Psoas muscle (tissue), 8 donors: ENCODE measurements around the gene NKPD1. TPM values are rescaled to one million over a fixed set of nuclear protein-coding genes. Genes with fewer than 3 reads are reported as not detected.

Experiments used
- ATAC-seq, 4 donors: fragments of 200-7000 bp; cut with Tn5 transposase; one replicate each; pipeline ENCODE4 v1.9.1; 2020; ENCODE audit warnings: moderate library complexity in 3 of 4, mild to moderate bottlenecking in 2 of 4
- DNase-seq, 2 donors: peaks; one replicate each; pipeline ENCODE4 v3.0.0-alpha.2; 2020
- H3K27ac ChIP-seq: fragments of 200-600 bp; one replicate; pipeline ENCODE4 v1.8.0; 2022
- H3K27me3 ChIP-seq, 3 donors: fragments of 200-600 bp in 1 of 3; one replicate each; pipeline versions ENCODE4 v1.6.1 to v1.8.0; 2013 to 2022; ENCODE audit warnings: low read length in 2 of 3, mild to moderate bottlenecking in 2 of 3, moderate library complexity in 1 of 3; ENCODE audit not compliant: insufficient read depth in 3 of 3
- H3K36me3 ChIP-seq, 2 donors: fragments of 200-600 bp in 1 of 2; one replicate each; pipeline versions ENCODE4 v1.6.1 to v1.8.0; 2013 to 2022; ENCODE audit warnings: low read depth in 1 of 2, mild to moderate bottlenecking in 1 of 2, moderate library complexity in 1 of 2; ENCODE audit not compliant: insufficient read depth in 1 of 2
- H3K4me1 ChIP-seq: fragments of 200-600 bp; one replicate; pipeline ENCODE4 v1.8.0; 2022
- H3K4me3 ChIP-seq: fragments of 200-600 bp; one replicate; pipeline ENCODE4 v1.8.0; 2022; ENCODE audit warnings: mild to moderate bottlenecking
- H3K9me3 ChIP-seq: fragments of 200-600 bp; one replicate; pipeline ENCODE4 v1.8.0; 2022
- CTCF ChIP-seq: fragments of 200-600 bp; IDR thresholded peaks from one replicate; pipeline ENCODE4 v1.8.0; 2022; ENCODE audit warnings: antibody characterized with exemption
- WGBS, 3 donors: extraction: QIAGEN DNeasy Blood & Tissue Kit; methylation state at CpG; one replicate each; pipeline versions ENCODE4 v1.1.6 to v1.1.7; 2013; 5-methylcytosine and 5-hydroxymethylcytosine counted together
- intact Hi-C, 2 donors: fragments of 100-400 bp; cut with DNase I; formaldehyde crosslinking; loops; one replicate each; pipeline versions ENCODE4 v1.11.0 to v1.14.2; 2022
- polyA plus RNA-seq, 3 donors: library from polyadenylated mRNA; stranded (reverse); fragments of 200-250 nt; gene quantifications; one replicate each; pipeline ENCODE4 v1.2.3, GENCODE V29; 2013
- total RNA-seq, 4 donors: library from RNA; stranded (reverse); fragmentation: NEBNext Ultra II Directional in 2 of 4; extraction: Animal tissue kit (Norgen Biotek cat#: 25700) in 2 of 4; gene quantifications; one replicate each; pipeline versions ENCODE4 v1.2.1 to v1.2.4, GENCODE V29; 2021 to 2023
- donor health status: healthy with polysubstance abuse.
- donor health status: DM: no; HTN: no; CAD: no; lungs with moderate emphysema.
- donor health status: Bipolar disorder and iron deficiency.
- donor health status: healthy.
- donor health status: DM: yes; HTN: yes; CAD: no.
- donor health status: DM: no; HTN: no; CAD: no.
- donor health status: DM: no; HTN: no; CAD: no.
- donor health status: DM: yes; HTN: yes; CAD: no.

Gene NKPD1
- total and polyA plus RNA-seq, 7 donors, result 0.06 to 0.18 (median 0.08) TPM; not detected in 2

- ATAC-seq, result peak; percentile 39 to 66 (median 56)
- H3K27ac ChIP-seq, result peak within 1 kb of the TSS; percentile 96
- H3K27me3 ChIP-seq, result no peaks in the 10 kb centered on the region
- no peak for DNase-seq
- intact Hi-C loops, result no loop called here
- no peaks in the 10 kb centered on the region for H3K9me3 ChIP-seq
- 0% methylated on average over 30 to 36 of the region's 36 CpGs for WGBS, 3 donors
- H3K4me3 ChIP-seq, result peak within 1 kb of the TSS; percentile 77
- H3K36me3 ChIP-seq, result no peaks in the 10 kb centered on the region
- TF ChIP-seq CTCF, result no peak
- peaks cover 12% of the 10 kb centered on the region for H3K4me1 ChIP-seq
Measured at GRCh38 chr19:45177817-45178261, 17.1 kb upstream of the NKPD1 start, which contains the start of gene TRAPPC6A. TRAPPC6A (minus strand) TSS chr19:45178237; CDS start chr19:45178218, 19 bp downstream.

- H3K27ac ChIP-seq, result no peak overlapping the region
- H3K27me3 ChIP-seq, result no peaks in the 10 kb centered on the region
- no peak overlapping the region for H3K4me3 ChIP-seq
- DNase-seq (no peak), ATAC-seq (no peak)
- no peak for TF ChIP-seq CTCF
- intact Hi-C loops, result no loop called here
- WGBS, 3 donors, result 71 to 88% (median 78%) methylated on average over 10 of the region's 10 CpGs
- H3K9me3 ChIP-seq, result no peaks in the 10 kb centered on the region
- peaks cover 12% of the 10 kb centered on the region for H3K4me1 ChIP-seq
- no peaks in the 10 kb centered on the region for H3K36me3 ChIP-seq
Measured at GRCh38 chr19:45175515-45176345, 14.9 kb upstream of the NKPD1 start.

- no peaks in the 10 kb centered on the region for H3K9me3 ChIP-seq
- no peaks in the 10 kb centered on the region for H3K36me3 ChIP-seq
- H3K27ac ChIP-seq, result no peak overlapping the region
- no peak overlapping the region for H3K4me3 ChIP-seq
- no peaks in the 10 kb centered on the region for H3K27me3 ChIP-seq
- ATAC-seq (no peak), DNase-seq (no peak)
- 77 to 83% (median 79%) methylated on average over 12 of the region's 12 CpGs for WGBS, 3 donors
- H3K4me1 ChIP-seq, result peaks cover 4% of the 10 kb centered on the region
- intact Hi-C loops, result no loop called here
- TF ChIP-seq CTCF, result no peak
Measured at GRCh38 chr19:45173816-45174215, 13.0 kb upstream of the NKPD1 start.

GRCh38 chr19:45172611-45173208 lies 11.9 kb upstream of the NKPD1 start:
- DNase-seq (no peak), ATAC-seq (no peak)
- WGBS, 3 donors, result 90 to 92% (median 91%) methylated on average over 17 of the region's 18 CpGs
- H3K9me3 ChIP-seq, result no peaks in the 10 kb centered on the region
- H3K4me1 ChIP-seq, result peaks cover 4% of the 10 kb centered on the region
- H3K4me3 ChIP-seq, result no peak overlapping the region
- no peak for TF ChIP-seq CTCF
- intact Hi-C loops, result no loop called here
- H3K27me3 ChIP-seq, result no peaks in the 10 kb centered on the region
- H3K27ac ChIP-seq, result no peak overlapping the region
- H3K36me3 ChIP-seq, result no peaks in the 10 kb centered on the region
